Natural killer cell (primary cell): Measurements from ENCODE around the gene MITF. TPM values are rescaled to one million over a fixed set of nuclear protein-coding genes. Genes with fewer than 3 reads are reported as not detected.

Experiments used
- ATAC-seq, 3 donors: fragments of 150-1000 bp in 2 of 3; fragments of 200-7000 bp in 1 of 3; cut with Tn5 transposase; 1 replicate in 1 of 3; 2 replicates in 2 of 3; pipeline ENCODE4 v1.10.0; 2021; ENCODE audit warnings: mild to moderate bottlenecking in 2 of 3, moderate library complexity in 2 of 3
- DNase-seq, 2 donors: peaks; one replicate each; pipeline versions ENCODE4 v3.0.0 to v3.0.0-alpha.2; 2013 to 2021; ENCODE audit warnings: mixed read lengths in 1 of 2
- H3K27ac ChIP-seq: one replicate; pipeline ENCODE4 v1.5.1; 2013; ENCODE audit warnings: mild to moderate bottlenecking, low read length
- H3K27me3 ChIP-seq: one replicate; pipeline ENCODE4 v1.6.1; 2013; ENCODE audit warnings: low read length; ENCODE audit not compliant: control insufficient read depth, insufficient read depth
- H3K36me3 ChIP-seq: one replicate; pipeline ENCODE4 v1.6.1; 2013; ENCODE audit warnings: low read length; ENCODE audit not compliant: control insufficient read depth, insufficient read depth
- H3K4me1 ChIP-seq: one replicate; pipeline ENCODE4 v1.6.1; 2013; ENCODE audit warnings: low read length; ENCODE audit not compliant: control insufficient read depth, insufficient read depth
- H3K4me3 ChIP-seq: one replicate; pipeline ENCODE4 v1.5.1; 2013; ENCODE audit warnings: low read length
- H3K9me3 ChIP-seq: one replicate; pipeline ENCODE4 v1.6.1; 2013; ENCODE audit warnings: low read length; ENCODE audit not compliant: control insufficient read depth, insufficient read depth
- H3K27ac Mint-ChIP-seq, 2 donors: one replicate each; pipeline ENCODE4 v1.8.0; 2022; ENCODE audit warnings: mild to moderate bottlenecking in 2 of 2, mixed read lengths in 2 of 2, moderate library complexity in 1 of 2
- H3K27me3 Mint-ChIP-seq, 2 donors: one replicate each; pipeline ENCODE4 v1.8.0; 2022; ENCODE audit warnings: low read depth in 2 of 2, mixed read lengths in 2 of 2
- H3K36me3 Mint-ChIP-seq: one replicate; pipeline ENCODE4 v1.8.0; 2022; ENCODE audit warnings: mixed read lengths
- H3K4me1 Mint-ChIP-seq, 2 donors: one replicate each; pipeline ENCODE4 v1.8.0; 2022; ENCODE audit warnings: mixed read lengths in 2 of 2
- H3K4me3 Mint-ChIP-seq: one replicate; pipeline ENCODE4 v1.8.0; 2022; ENCODE audit warnings: mild to moderate bottlenecking, moderate library complexity, mixed read lengths
- H3K9me3 Mint-ChIP-seq, 2 donors: one replicate each; pipeline ENCODE4 v1.8.0; 2022; ENCODE audit warnings: mixed read lengths in 2 of 2
- CTCF ChIP-seq: fragments of 200-600 bp; IDR thresholded peaks from one replicate; pipeline ENCODE4 v1.8.0; 2022; ENCODE audit warnings: antibody characterized with exemption
- WGBS: methylation state at CpG from one replicate; pipeline ENCODE4 v1.1.7; 2013; ENCODE audit warnings: missing lambda C conversion rate; ENCODE audit not compliant: insufficient coverage; 5-methylcytosine and 5-hydroxymethylcytosine counted together
- intact Hi-C: fragments of 100-400 bp; cut with micrococcal nuclease; formaldehyde crosslinking; loops from one replicate; pipeline ENCODE4 v1.14.2; 2022
- total RNA-seq, 4 donors: library from RNA; stranded (reverse); fragments of 120-200 nt in 1 of 4; gene quantifications; one replicate each; pipeline versions ENCODE4 v1.2.3 to v1.2.4, GENCODE V29; 2013 to 2022

MITF gene
- total RNA-seq, 3 donors from 2014 or later (not counting 1 experiment from before 2014, with no cell fraction given): 0.23 to 1.5 (median 0.54) TPM

GRCh38 chr3:69825446-69825845 lies 86.2 kb downstream of the MITF start:
- no peak for ATAC-seq
- Mint-ChIP-seq H3K9me3 (peaks cover 3 to 4% of the 10 kb centered on the region in 2 donors), H3K36me3 (no peaks in the 10 kb centered on the region), H3K27me3 (no peaks in the 10 kb centered on the region), H3K4me3 (no peak overlapping the region), H3K4me1 (no peaks in the 10 kb centered on the region), H3K27ac (no peak overlapping the region)
- no peak for TF ChIP-seq CTCF
- H3K4me1 ChIP-seq: no peaks in the 10 kb centered on the region
- H3K9me3 ChIP-seq: no peaks in the 10 kb centered on the region
- 93% methylated on average over 2 of the region's 2 CpGs for WGBS
- no peaks in the 10 kb centered on the region for H3K27me3 ChIP-seq
- no peak for DNase-seq
- intact Hi-C loops: no loop called here
- no peak overlapping the region for H3K27ac ChIP-seq
- no peaks in the 10 kb centered on the region for H3K36me3 ChIP-seq
- no peak overlapping the region for H3K4me3 ChIP-seq

- no peak overlapping the region for H3K27ac Mint-ChIP-seq
- H3K36me3 Mint-ChIP-seq: no peaks in the 10 kb centered on the region
- no peak for ATAC-seq
- Histone ChIP-seq H3K36me3 (no peaks in the 10 kb centered on the region), H3K27ac (no peak overlapping the region), H3K9me3 (no peaks in the 10 kb centered on the region), H3K27me3 (no peaks in the 10 kb centered on the region), H3K4me1 (no peaks in the 10 kb centered on the region), H3K4me3 (no peak overlapping the region)
- H3K4me1 Mint-ChIP-seq: no peaks in the 10 kb centered on the region
- no peaks in the 10 kb centered on the region for H3K27me3 Mint-ChIP-seq
- TF ChIP-seq CTCF: no peak
- intact Hi-C loops: no loop called here
- no peak overlapping the region for H3K4me3 Mint-ChIP-seq
- H3K9me3 Mint-ChIP-seq: peaks cover 3 to 4% of the 10 kb centered on the region in 2 donors
- DNase-seq: no peak
- WGBS: 88% methylated on average over 1 of the region's 1 CpG
Measured at GRCh38 chr3:69827127-69827526, 87.9 kb downstream of the MITF start.

- no peaks in the 10 kb centered on the region for H3K27me3 ChIP-seq
- H3K4me1 ChIP-seq: no peaks in the 10 kb centered on the region
- H3K4me3 Mint-ChIP-seq: no peak overlapping the region
- H3K27ac ChIP-seq: no peak overlapping the region
- DNase-seq: no peak
- no peak overlapping the region for H3K4me3 ChIP-seq
- no peaks in the 10 kb centered on the region for H3K36me3 Mint-ChIP-seq
- no peaks in the 10 kb centered on the region for H3K9me3 ChIP-seq
- no peak for ATAC-seq
- intact Hi-C loops: no loop called here
- 94% methylated on average over 1 of the region's 2 CpGs for WGBS
- H3K4me1 Mint-ChIP-seq: no peaks in the 10 kb centered on the region
- H3K36me3 ChIP-seq: no peaks in the 10 kb centered on the region
- no peak for TF ChIP-seq CTCF
- H3K9me3 Mint-ChIP-seq: peaks cover 3 to 4% of the 10 kb centered on the region in 2 donors
- H3K27ac Mint-ChIP-seq: no peak overlapping the region
- H3K27me3 Mint-ChIP-seq: no peaks in the 10 kb centered on the region
Measured at GRCh38 chr3:69828817-69829216, 89.6 kb downstream of the MITF start.

DNA sequence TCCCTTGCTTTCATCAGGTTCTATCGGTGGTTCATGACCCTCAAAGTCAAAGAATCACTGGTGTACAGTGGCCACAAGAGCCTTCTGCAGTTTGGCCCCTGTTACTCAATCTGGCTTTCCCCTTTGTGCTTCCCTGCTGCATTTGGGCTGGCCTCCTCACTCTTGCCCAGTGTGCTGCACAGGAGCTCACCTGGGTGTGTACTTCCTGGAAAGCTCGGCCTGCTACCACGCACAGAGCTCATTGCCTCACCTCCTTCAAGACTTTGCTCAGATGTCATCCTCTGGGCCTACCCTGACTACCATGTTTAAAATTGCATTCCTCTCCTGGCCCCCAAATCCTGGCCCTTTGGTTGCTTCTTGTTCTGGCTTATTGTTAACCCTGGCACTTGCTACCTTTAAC lies 90.9 kb downstream of the MITF start:
- Mint-ChIP-seq H3K27me3 (no peaks in the 10 kb centered on the region), H3K4me3 (no peak overlapping the region), H3K9me3 (peaks cover 5 to 7% of the 10 kb centered on the region in 2 donors), H3K4me1 (no peaks in the 10 kb centered on the region), H3K27ac (no peak overlapping the region), H3K36me3 (no peaks in the 10 kb centered on the region)
- H3K9me3 ChIP-seq: no peaks in the 10 kb centered on the region
- DNase-seq (no peak), ATAC-seq (peak in 1 of 3 donors; percentile 15)
- 84% methylated on average over 3 of the region's 3 CpGs for WGBS
- no peak overlapping the region for H3K27ac ChIP-seq
- no peak for TF ChIP-seq CTCF
- H3K4me3 ChIP-seq: no peak overlapping the region
- intact Hi-C loops: no loop called here
- H3K27me3 ChIP-seq: no peaks in the 10 kb centered on the region
- no peaks in the 10 kb centered on the region for H3K4me1 ChIP-seq
- H3K36me3 ChIP-seq: no peaks in the 10 kb centered on the region
